Suprapubic skin (tissue), 3 donors: ENCODE data around the gene CBX4.

ENCODE experiments used
- POLR2A ChIP-seq, 2 donors: fragments of 450-650 bp; IDR thresholded peaks; one replicate each; pipeline ENCODE4 v1.6.1; 2017; ENCODE audit warnings: antibody characterized with exemption in 2 of 2, mild to moderate bottlenecking in 2 of 2, moderate library complexity in 2 of 2
- TF ChIP-seq, protein P1 (sequence below), 2 donors: fragments of 200-600 bp in 1 of 2; fragments of 450-650 bp in 1 of 2; sonication (generic) in 1 of 2; IDR thresholded peaks; one replicate each; pipeline ENCODE4 v1.5.1; 2016 to 2019; ENCODE audit warnings: antibody characterized with exemption in 2 of 2, mild to moderate bottlenecking in 1 of 2, moderate library complexity in 1 of 2

GRCh38 chr17:79799174-79799537, 40.1 kb downstream of the CBX4 start:
- TF ChIP-seq, protein P1, sequence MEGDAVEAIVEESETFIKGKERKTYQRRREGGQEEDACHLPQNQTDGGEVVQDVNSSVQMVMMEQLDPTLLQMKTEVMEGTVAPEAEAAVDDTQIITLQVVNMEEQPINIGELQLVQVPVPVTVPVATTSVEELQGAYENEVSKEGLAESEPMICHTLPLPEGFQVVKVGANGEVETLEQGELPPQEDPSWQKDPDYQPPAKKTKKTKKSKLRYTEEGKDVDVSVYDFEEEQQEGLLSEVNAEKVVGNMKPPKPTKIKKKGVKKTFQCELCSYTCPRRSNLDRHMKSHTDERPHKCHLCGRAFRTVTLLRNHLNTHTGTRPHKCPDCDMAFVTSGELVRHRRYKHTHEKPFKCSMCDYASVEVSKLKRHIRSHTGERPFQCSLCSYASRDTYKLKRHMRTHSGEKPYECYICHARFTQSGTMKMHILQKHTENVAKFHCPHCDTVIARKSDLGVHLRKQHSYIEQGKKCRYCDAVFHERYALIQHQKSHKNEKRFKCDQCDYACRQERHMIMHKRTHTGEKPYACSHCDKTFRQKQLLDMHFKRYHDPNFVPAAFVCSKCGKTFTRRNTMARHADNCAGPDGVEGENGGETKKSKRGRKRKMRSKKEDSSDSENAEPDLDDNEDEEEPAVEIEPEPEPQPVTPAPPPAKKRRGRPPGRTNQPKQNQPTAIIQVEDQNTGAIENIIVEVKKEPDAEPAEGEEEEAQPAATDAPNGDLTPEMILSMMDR (IDR thresholded peaks at IDR 0.05): no peak
- no peak for TF ChIP-seq POLR2A (IDR thresholded peaks at IDR 0.05)
